ENCODE results near the gene SH3BP1. TPM values are rescaled to one million over a fixed set of nuclear protein-coding genes. Genes with fewer than 3 reads are reported as not detected.

Gene SH3BP1
- total RNA-seq, 4 donors from 2014 or later = 7.4 to 26.2 (median 14.2) TPM

DNA sequence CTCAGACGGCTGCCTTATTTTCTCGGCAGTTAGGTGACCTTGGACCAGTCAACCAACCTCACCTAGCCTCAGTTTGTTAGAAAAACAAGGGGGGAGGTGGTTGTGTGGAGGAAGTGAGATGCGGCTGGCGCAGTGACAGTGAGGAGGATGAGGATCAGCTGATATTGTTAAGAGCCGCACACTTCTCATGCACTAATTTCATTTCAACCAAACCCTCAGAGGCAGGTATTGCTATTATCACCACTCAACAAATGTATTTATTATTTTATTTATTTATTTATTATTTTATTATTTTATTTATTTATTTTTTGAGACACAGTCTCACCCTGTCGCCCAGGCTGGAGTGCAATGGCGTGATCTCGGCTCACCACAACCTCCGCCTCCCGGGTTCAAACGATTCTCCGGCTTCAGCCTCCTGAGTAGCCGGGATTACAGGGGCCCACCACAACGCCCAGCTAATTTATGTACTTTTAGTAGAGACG, 38.1 kb downstream of the SH3BP1 start:
- Histone ChIP-seq H3K4me1 (peaks cover 3 to 24% of the 10 kb centered on the region in 2 donors), H3K9me3 (no peaks in the 10 kb centered on the region), H3K4me3 (peak overlapping the region; percentile 68 to 78), H3K27me3 (no peaks in the 10 kb centered on the region), H3K36me3 (no peaks in the 10 kb centered on the region), H3K27ac (peak overlapping the region; percentile 93 to 99)
- intact Hi-C loops (cut with DNase I; ENCODE audit: low total_unique reads) = no loop called here
- no peak for DNase-seq
- TF ChIP-seq, protein P1, sequence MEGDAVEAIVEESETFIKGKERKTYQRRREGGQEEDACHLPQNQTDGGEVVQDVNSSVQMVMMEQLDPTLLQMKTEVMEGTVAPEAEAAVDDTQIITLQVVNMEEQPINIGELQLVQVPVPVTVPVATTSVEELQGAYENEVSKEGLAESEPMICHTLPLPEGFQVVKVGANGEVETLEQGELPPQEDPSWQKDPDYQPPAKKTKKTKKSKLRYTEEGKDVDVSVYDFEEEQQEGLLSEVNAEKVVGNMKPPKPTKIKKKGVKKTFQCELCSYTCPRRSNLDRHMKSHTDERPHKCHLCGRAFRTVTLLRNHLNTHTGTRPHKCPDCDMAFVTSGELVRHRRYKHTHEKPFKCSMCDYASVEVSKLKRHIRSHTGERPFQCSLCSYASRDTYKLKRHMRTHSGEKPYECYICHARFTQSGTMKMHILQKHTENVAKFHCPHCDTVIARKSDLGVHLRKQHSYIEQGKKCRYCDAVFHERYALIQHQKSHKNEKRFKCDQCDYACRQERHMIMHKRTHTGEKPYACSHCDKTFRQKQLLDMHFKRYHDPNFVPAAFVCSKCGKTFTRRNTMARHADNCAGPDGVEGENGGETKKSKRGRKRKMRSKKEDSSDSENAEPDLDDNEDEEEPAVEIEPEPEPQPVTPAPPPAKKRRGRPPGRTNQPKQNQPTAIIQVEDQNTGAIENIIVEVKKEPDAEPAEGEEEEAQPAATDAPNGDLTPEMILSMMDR (IDR thresholded peaks at IDR 0.05) = no peak
- no peak for TF ChIP-seq POLR2A (IDR thresholded peaks at IDR 0.05)

DNA sequence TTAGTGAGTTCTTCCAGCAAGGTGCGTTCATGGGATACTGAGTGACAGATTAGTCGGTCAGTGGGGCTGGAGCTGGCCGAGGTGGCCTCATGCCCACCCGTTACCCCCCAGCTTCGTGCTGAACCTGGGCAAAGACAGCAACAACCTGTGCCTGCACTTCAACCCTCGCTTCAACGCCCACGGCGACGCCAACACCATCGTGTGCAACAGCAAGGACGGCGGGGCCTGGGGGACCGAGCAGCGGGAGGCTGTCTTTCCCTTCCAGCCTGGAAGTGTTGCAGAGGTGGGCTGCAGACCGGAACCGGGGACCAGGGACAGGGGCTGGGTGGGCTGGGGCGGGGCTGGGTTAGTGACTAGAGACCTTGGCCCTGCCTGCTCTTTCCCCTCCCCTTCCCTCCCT, 38.9 kb downstream of the SH3BP1 start:
- intact Hi-C loops (cut with DNase I; ENCODE audit: low total_unique reads) = no loop called here
- H3K4me3 ChIP-seq = no peak overlapping the region
- peaks cover 3 to 24% of the 10 kb centered on the region in 2 donors for H3K4me1 ChIP-seq
- no peaks in the 10 kb centered on the region for H3K36me3 ChIP-seq
- H3K9me3 ChIP-seq = no peaks in the 10 kb centered on the region
- no peak for DNase-seq
- TF ChIP-seq, protein P1 (IDR thresholded peaks at IDR 0.05) = no peak
- no peak for TF ChIP-seq POLR2A (IDR thresholded peaks at IDR 0.05)
- no peaks in the 10 kb centered on the region for H3K27me3 ChIP-seq
- H3K27ac ChIP-seq = peak overlapping the region; percentile 93 to 99

DNA sequence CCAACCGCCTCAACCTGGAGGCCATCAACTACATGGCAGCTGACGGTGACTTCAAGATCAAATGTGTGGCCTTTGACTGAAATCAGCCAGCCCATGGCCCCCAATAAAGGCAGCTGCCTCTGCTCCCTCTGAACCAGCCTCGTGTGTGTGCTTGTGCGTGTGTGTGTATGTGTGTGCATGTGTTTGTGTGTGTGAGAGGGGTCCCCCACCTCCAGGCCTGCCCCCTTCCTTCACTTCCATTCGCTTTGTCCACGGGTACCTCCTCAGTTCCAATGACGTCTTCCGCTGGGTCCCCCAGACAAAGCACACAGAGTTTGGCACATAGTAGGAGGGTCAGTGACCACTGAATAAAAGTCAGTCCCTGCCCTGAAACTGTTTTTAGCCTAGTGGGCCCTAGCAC, 40.2 kb downstream of the SH3BP1 start:
- H3K4me3 ChIP-seq = no peak overlapping the region
- intact Hi-C loops (cut with DNase I; ENCODE audit: low total_unique reads) = loop anchor here (5.0 kb wide), 1 partner anchor 37 kb away; no protein-coding TSS in a partner anchor
- TF ChIP-seq, protein P1 (IDR thresholded peaks at IDR 0.05) = no peak
- TF ChIP-seq POLR2A (IDR thresholded peaks at IDR 0.05) = no peak
- peaks cover 3 to 16% of the 10 kb centered on the region in 2 donors for H3K4me1 ChIP-seq
- H3K27ac ChIP-seq = no peak overlapping the region
- DNase-seq = no peak
- no peaks in the 10 kb centered on the region for H3K9me3 ChIP-seq
- no peaks in the 10 kb centered on the region for H3K27me3 ChIP-seq
- no peaks in the 10 kb centered on the region for H3K36me3 ChIP-seq

DNA sequence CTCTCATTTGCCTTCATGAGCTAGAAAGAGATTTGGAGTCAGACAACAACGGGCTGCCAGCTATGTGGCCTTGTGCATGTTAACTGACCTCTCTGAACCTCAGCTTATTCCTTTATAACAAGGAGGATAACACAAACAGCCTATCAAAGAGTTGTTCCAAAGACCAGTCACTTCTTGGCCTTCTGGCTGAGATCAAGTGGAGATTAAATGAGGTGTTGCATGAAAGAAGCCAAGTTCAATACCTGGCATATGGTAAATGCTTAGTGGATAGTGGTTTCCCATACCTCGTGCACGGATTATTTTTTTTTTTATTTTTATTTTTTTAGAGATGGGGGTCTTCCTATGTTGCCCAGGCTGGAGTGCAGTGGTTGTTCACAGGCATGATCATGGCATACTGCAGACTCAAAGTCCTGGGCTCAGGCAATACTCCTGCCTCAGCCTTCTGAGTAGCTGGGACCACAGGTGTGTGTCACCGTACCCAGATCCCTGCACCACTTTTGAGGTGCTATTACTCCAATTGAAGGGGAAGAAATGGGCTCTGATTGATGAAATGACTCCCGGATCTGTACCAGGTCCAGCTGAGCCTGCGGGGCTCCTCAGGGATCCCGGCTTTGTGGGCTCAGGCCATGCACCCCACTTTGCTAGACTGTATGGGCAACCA, 40.9 kb downstream of the SH3BP1 start:
- intact Hi-C loops (cut with DNase I; ENCODE audit: low total_unique reads) = loop anchor here (5.0 kb wide), 1 partner anchor 38 kb away; no protein-coding TSS in a partner anchor
- no peaks in the 10 kb centered on the region for H3K9me3 ChIP-seq
- TF ChIP-seq, protein P1 (IDR thresholded peaks at IDR 0.05) = no peak
- no peak for TF ChIP-seq POLR2A (IDR thresholded peaks at IDR 0.05)
- H3K27me3 ChIP-seq = no peaks in the 10 kb centered on the region
- H3K4me1 ChIP-seq = peaks cover 3 to 16% of the 10 kb centered on the region in 2 donors
- no peak for DNase-seq
- H3K4me3 ChIP-seq = no peak overlapping the region
- peak overlapping the region; percentile 6 to 43 for H3K27ac ChIP-seq
- H3K36me3 ChIP-seq = no peaks in the 10 kb centered on the region

DNA sequence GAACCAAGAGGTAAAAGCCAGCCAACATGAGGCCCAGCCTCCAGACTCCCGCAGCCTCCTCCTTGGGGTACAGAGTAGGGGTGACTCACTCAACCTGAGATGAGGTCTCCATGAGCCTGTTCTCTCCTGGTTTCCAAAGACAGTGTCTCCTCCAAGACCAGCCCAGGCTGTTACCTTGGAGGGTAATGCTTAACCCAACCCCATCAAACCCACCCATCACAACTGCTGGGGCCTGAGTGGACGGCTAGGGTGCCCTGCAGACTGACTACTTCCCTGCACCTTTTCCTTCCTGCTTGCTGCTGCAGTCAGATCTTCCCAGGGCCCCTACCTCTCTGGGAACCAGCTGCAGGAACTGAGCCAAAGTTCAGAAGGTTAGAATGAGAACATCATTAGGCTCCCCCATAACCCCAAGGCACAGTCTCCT, 41.5 kb downstream of the SH3BP1 start:
- no peak for TF ChIP-seq POLR2A (IDR thresholded peaks at IDR 0.05)
- TF ChIP-seq, protein P1 (IDR thresholded peaks at IDR 0.05) = no peak

More for the DNA sequence above, 41.5 kb downstream of the SH3BP1 start:
- H3K27me3 ChIP-seq = no peaks in the 10 kb centered on the region
- no peak for DNase-seq
- no peaks in the 10 kb centered on the region for H3K36me3 ChIP-seq
- no peaks in the 10 kb centered on the region for H3K9me3 ChIP-seq
- H3K4me3 ChIP-seq = no peak overlapping the region
- H3K4me1 ChIP-seq = peaks cover 3 to 16% of the 10 kb centered on the region in 2 donors
- intact Hi-C loops (cut with DNase I; ENCODE audit: low total_unique reads) = loop anchor here (5.0 kb wide), 1 partner anchor 39 kb away; no protein-coding TSS in a partner anchor
- peak overlapping the region; percentile 6 to 43 for H3K27ac ChIP-seq

All from uterus (tissue), 4 donors.